Osteoblast (primary cell): ENCODE results near the gene PLEKHA7. TPM values are rescaled to one million over a fixed set of nuclear protein-coding genes. Genes with fewer than 3 reads are reported as not detected.

ENCODE experiments used
- DNase-seq: peaks from one replicate; pipeline ENCODE4 v3.0.0; 2011; ENCODE audit warnings: low spot score, mixed read lengths; ENCODE audit not compliant: insufficient read length; ENCODE audit errors: missing footprints
- H2AFZ ChIP-seq: 2 replicates; pipeline ENCODE4 v1.6.0; 2011; ENCODE audit warnings: mild to moderate bottlenecking, low read length
- H3K27ac ChIP-seq: 2 replicates; pipeline ENCODE4 v1.5.1; 2011; ENCODE audit warnings: mild to moderate bottlenecking, low read depth, low read length, moderate library complexity
- H3K27me3 ChIP-seq: 2 replicates; pipeline ENCODE4 v1.6.0; 2012; ENCODE audit warnings: mild to moderate bottlenecking, control low read depth, inconsistent platforms, low read length, moderate library complexity; ENCODE audit not compliant: insufficient read depth
- H3K36me3 ChIP-seq: 2 replicates; pipeline ENCODE4 v1.5.1; 2011; ENCODE audit warnings: mild to moderate bottlenecking, low read length, control low read depth, moderate library complexity; ENCODE audit not compliant: insufficient read depth
- H3K4me1 ChIP-seq: 2 replicates; pipeline ENCODE4 v1.5.1; 2011; ENCODE audit warnings: mild to moderate bottlenecking, low read length, control low read depth, moderate library complexity; ENCODE audit not compliant: insufficient read depth
- H3K4me2 ChIP-seq: 2 replicates; pipeline ENCODE4 v1.6.0; 2011; ENCODE audit warnings: mild to moderate bottlenecking, low read length; ENCODE audit not compliant: insufficient read depth
- H3K4me3 ChIP-seq: fragments of 200-600 bp; sonication (generic); 3 replicates; pipeline ENCODE4 v1.5.1; 2012; ENCODE audit warnings: mild to moderate bottlenecking, low read length, inconsistent platforms; ENCODE audit not compliant: insufficient read depth
- H3K79me2 ChIP-seq: 2 replicates; pipeline ENCODE4 v1.6.0; 2012; ENCODE audit warnings: mild to moderate bottlenecking, low read length, control low read depth, inconsistent platforms; ENCODE audit not compliant: insufficient read depth
- H3K9me3 ChIP-seq: 2 replicates; pipeline ENCODE4 v1.5.1; 2011; ENCODE audit warnings: low read depth, low read length, control low read depth
- H4K20me1 ChIP-seq: 2 replicates; pipeline ENCODE4 v1.6.0; 2012; ENCODE audit warnings: mild to moderate bottlenecking, low read length, control low read depth; ENCODE audit not compliant: insufficient read depth
- CTCF ChIP-seq: IDR thresholded peaks from 2 replicates; pipeline ENCODE4 v1.5.1; 2011; ENCODE audit warnings: mild to moderate bottlenecking, low read depth, low read length, moderate library complexity; ENCODE audit errors: extremely low read depth
- total RNA-seq: library from RNA; depleted of rRNA; stranded (reverse); fragments of >200 nt; gene quantifications from 2 replicates; pipeline ENCODE4 v1.2.3, GENCODE V29; 2012

PLEKHA7 gene
- total RNA-seq, 1 donor, result 1.1 TPM

GRCh38 chr11:16749092-16749491, 265.1 kb downstream of the PLEKHA7 start:
- Histone ChIP-seq H3K9me3 (no peaks in the 10 kb centered on the region), H3K4me1 (no peaks in the 10 kb centered on the region), H3K4me2 (no peak overlapping the region), H4K20me1 (peaks cover 18% of the 10 kb centered on the region), H3K4me3 (no peak overlapping the region), H3K79me2 (peaks cover 42% of the 10 kb centered on the region), H3K27me3 (no peaks in the 10 kb centered on the region), H3K36me3 (peaks cover 69% of the 10 kb centered on the region), H2AFZ (no peak overlapping the region), H3K27ac (no peak overlapping the region)
- TF ChIP-seq CTCF, result no peak
- no peak for DNase-seq

GRCh38 chr11:16745950-16746605, 268.1 kb downstream of the PLEKHA7 start:
- no peaks in the 10 kb centered on the region for H3K9me3 ChIP-seq
- H3K27ac ChIP-seq, result no peak overlapping the region
- H3K27me3 ChIP-seq, result no peaks in the 10 kb centered on the region
- no peak for DNase-seq
- no peak for TF ChIP-seq CTCF
- no peak overlapping the region for H3K4me2 ChIP-seq
- peaks cover 69% of the 10 kb centered on the region for H3K79me2 ChIP-seq
- peaks cover 45% of the 10 kb centered on the region for H3K36me3 ChIP-seq
- H3K4me1 ChIP-seq, result peaks cover 5% of the 10 kb centered on the region
- H3K4me3 ChIP-seq, result no peak overlapping the region
- H2AFZ ChIP-seq, result no peak overlapping the region
- H4K20me1 ChIP-seq, result peaks cover 37% of the 10 kb centered on the region

DNA sequence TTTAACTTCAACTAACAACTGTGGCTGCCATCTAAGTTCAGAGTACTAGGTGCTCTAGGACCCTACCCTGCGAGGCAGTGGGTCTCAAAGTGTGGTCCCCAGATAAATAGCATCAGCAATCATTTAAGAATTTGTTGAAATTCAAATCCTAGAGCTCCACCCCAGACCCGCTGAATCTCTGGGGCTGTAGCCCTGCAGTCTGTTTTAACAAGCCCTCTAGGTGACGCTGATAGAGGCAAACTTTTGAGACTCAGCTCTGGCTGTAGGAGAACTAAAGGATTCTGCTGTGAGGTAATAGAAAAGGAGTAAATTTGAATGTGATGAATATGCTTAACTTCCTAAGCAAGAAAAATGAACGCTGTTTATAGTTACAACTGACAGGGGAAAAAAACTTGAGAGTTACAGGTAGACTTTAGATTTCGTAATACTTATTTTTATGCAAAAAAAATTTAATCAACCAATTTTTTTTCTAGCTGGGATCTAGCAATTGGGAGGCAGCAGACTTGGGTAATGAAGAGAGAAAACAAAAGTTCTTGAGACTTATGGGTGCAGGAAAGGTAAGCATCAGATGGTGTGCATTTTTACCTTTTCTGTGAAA, 270.0 kb downstream of the PLEKHA7 start:
- Histone ChIP-seq H3K36me3 (peaks cover 27% of the 10 kb centered on the region), H3K27ac (no peak overlapping the region), H3K4me1 (peaks cover 12% of the 10 kb centered on the region), H3K79me2 (peaks cover 84% of the 10 kb centered on the region), H3K9me3 (no peaks in the 10 kb centered on the region), H3K27me3 (no peaks in the 10 kb centered on the region), H4K20me1 (peaks cover 50% of the 10 kb centered on the region), H2AFZ (no peak overlapping the region), H3K4me3 (no peak overlapping the region), H3K4me2 (no peak overlapping the region)
- no peak for DNase-seq
- TF ChIP-seq CTCF, result no peak

GRCh38 chr11:16743478-16743877, 270.7 kb downstream of the PLEKHA7 start:
- TF ChIP-seq CTCF, result no peak
- Histone ChIP-seq H3K4me3 (no peak overlapping the region), H3K79me2 (peaks cover 91% of the 10 kb centered on the region), H3K9me3 (no peaks in the 10 kb centered on the region), H3K27ac (no peak overlapping the region), H3K4me1 (peaks cover 12% of the 10 kb centered on the region), H2AFZ (no peak overlapping the region), H4K20me1 (peaks cover 50% of the 10 kb centered on the region), H3K4me2 (no peak overlapping the region), H3K27me3 (no peaks in the 10 kb centered on the region), H3K36me3 (peaks cover 26% of the 10 kb centered on the region)
- no peak for DNase-seq
